PC-9 (cell line): Measurements from ENCODE around the gene TAF4. TPM values are rescaled to one million over a fixed set of nuclear protein-coding genes. Genes with fewer than 3 reads are reported as not detected.

Experiments
- BruUV-seq: library from RNA; stranded (reverse); fragments of 400-500 nt; replicated peaks from 2 replicates; lab custom pipeline; 2021; lab: Mats Ljungman, UMichigan
- CTCF ChIA-PET: fragments of 300-600 bp; sonication (Branson Sonifier 250); formaldehyde crosslinking; loops from one replicate; lab custom pipeline; 2022; ENCODE audit warnings: antibody characterized with exemption; lab: Charles Lee
- POLR2A ChIA-PET: fragments of 300-600 bp; sonication (Branson Sonifier 250); formaldehyde crosslinking; loops from one replicate; lab custom pipeline; 2022; ENCODE audit warnings: antibody characterized with exemption; ENCODE audit not compliant: unreplicated experiment; lab: Charles Lee
- DNase-seq, 2 experiments: peaks; one replicate each; pipeline versions ENCODE4 v3.0.0 to v3.0.0-alpha.2; 2015 to 2022; ENCODE audit warnings: mixed read lengths in 1 of 2
- H2AFZ ChIP-seq: fragments of 200-600 bp; sonication (generic); 2 replicates; pipeline ENCODE4 v1.8.1; 2017; ENCODE audit warnings: antibody characterized with exemption
- H3F3A ChIP-seq: fragments of 200-600 bp; sonication (generic); 2 replicates; pipeline ENCODE4 v1.8.1; 2017; ENCODE audit warnings: antibody characterized with exemption, mild to moderate bottlenecking, low read depth; ENCODE audit not compliant: insufficient read depth
- H3K27ac ChIP-seq: fragments of 200-600 bp; sonication (generic); 2 replicates; pipeline ENCODE4 v1.6.1; 2016; ENCODE audit warnings: mixed run types
- H3K27me3 ChIP-seq: fragments of 200-600 bp; sonication (generic); 2 replicates; pipeline ENCODE4 v1.6.1; 2016; ENCODE audit warnings: low read depth, mixed run types; ENCODE audit not compliant: insufficient read depth
- H3K36me3 ChIP-seq: fragments of 200-600 bp; sonication (generic); 2 replicates; pipeline ENCODE4 v1.6.1; 2016; ENCODE audit warnings: low read depth, mixed run types
- H3K4me1 ChIP-seq: fragments of 200-600 bp; sonication (generic); replicated peaks from 2 replicates; pipeline ENCODE4 v1.6.1; 2016; ENCODE audit warnings: mixed run types; ENCODE audit not compliant: insufficient read depth
- H3K4me2 ChIP-seq: fragments of 200-600 bp; sonication (generic); 2 replicates; pipeline ENCODE4 v1.6.1; 2017; ENCODE audit warnings: mixed run types
- H3K4me3 ChIP-seq: fragments of 200-600 bp; sonication (generic); 2 replicates; pipeline ENCODE4 v1.6.1; 2016; ENCODE audit warnings: mixed run types
- H3K79me2 ChIP-seq: fragments of 200-600 bp; sonication (generic); 2 replicates; pipeline ENCODE4 v1.6.1; 2017; ENCODE audit warnings: low read depth, mixed run types
- H3K9me2 ChIP-seq: fragments of 200-600 bp; sonication (generic); 2 replicates; pipeline ENCODE4 v1.8.1; 2017; ENCODE audit warnings: mild to moderate bottlenecking; ENCODE audit not compliant: insufficient read depth
- H3K9me3 ChIP-seq: fragments of 200-600 bp; sonication (generic); 2 replicates; pipeline ENCODE4 v1.8.1; 2016; ENCODE audit warnings: low read depth; ENCODE audit not compliant: insufficient read depth
- H4K20me1 ChIP-seq: fragments of 200-600 bp; sonication (generic); 2 replicates; pipeline ENCODE4 v1.8.1; 2017; ENCODE audit not compliant: insufficient read depth
- CTCF ChIP-seq: fragments of 200-600 bp; sonication (generic); conservative IDR thresholded peaks from 2 replicates; pipeline ENCODE4 v1.6.1; 2017; ENCODE audit warnings: mixed run types, antibody characterized with exemption, mild to moderate bottlenecking, moderate library complexity
- EZH2 ChIP-seq: fragments of 200-600 bp; sonication (generic); IDR thresholded peaks from 2 replicates; pipeline ENCODE4 v1.8.0; 2017; ENCODE audit warnings: antibody characterized with exemption, low read depth
- intact Hi-C: fragments of 100-400 bp; cut with micrococcal nuclease; formaldehyde crosslinking; loops from one replicate; pipeline ENCODE4 v1.10.0; 2022; ENCODE audit not compliant: unreplicated experiment
- total RNA-seq: library from RNA; stranded (reverse); gene quantifications from 2 replicates; pipeline ENCODE4 v1.2.3, GENCODE V29; 2021

TAF4 gene
- total RNA-seq, 1 experiment from 2014 or later, result 32.5 TPM

- Histone ChIP-seq H3K4me2 (no peak overlapping the region), H3K4me1 (no peaks in the 10 kb centered on the region), H3F3A (0 out of 2 replicates have a peak, but pooled peaks cover 8% of the 10 kb centered on the region), H3K79me2 (no peaks in the 10 kb centered on the region), H3K4me3 (no peak overlapping the region), H3K27ac (no peak overlapping the region), H3K36me3 (peaks cover 23% of the 10 kb centered on the region; the same call in 1 of the 2 replicates), H3K9me3 (no peaks in the 10 kb centered on the region), H2AFZ (no peak overlapping the region), H3K9me2 (no peaks in the 10 kb centered on the region), H3K27me3 (no peaks in the 10 kb centered on the region), H4K20me1 (0 out of 2 replicates have a peak, but pooled peaks cover 3% of the 10 kb centered on the region)
- no TSS peak for BruUV-seq
- TF ChIP-seq EZH2 (no peak), CTCF (no peak)
- POLR2A ChIA-PET, result no interaction called here
- CTCF ChIA-PET, result no interaction called here
- no peak for DNase-seq
- intact Hi-C loops, result no loop called here
Measured at GRCh38 chr20:61991476-61991875, 74.2 kb downstream of the TAF4 start.

GRCh38 chr20:61990484-61990883 lies 75.2 kb downstream of the TAF4 start:
- Histone ChIP-seq H4K20me1 (0 out of 2 replicates have a peak, but pooled peaks cover 4% of the 10 kb centered on the region), H3F3A (0 out of 2 replicates have a peak, but pooled peaks cover 9% of the 10 kb centered on the region), H3K9me3 (no peaks in the 10 kb centered on the region), H3K27ac (no peak overlapping the region), H3K36me3 (peaks cover 23% of the 10 kb centered on the region; the same call in 1 of the 2 replicates), H3K4me1 (no peaks in the 10 kb centered on the region), H3K4me3 (no peak overlapping the region), H3K27me3 (no peaks in the 10 kb centered on the region), H3K79me2 (no peaks in the 10 kb centered on the region), H3K4me2 (no peak overlapping the region), H2AFZ (no peak overlapping the region), H3K9me2 (no peaks in the 10 kb centered on the region)
- BruUV-seq, result no TSS peak
- no peak for DNase-seq
- ChIA-PET POLR2A (no interaction called here), CTCF (no interaction called here)
- intact Hi-C loops, result no loop called here
- no peak for TF ChIP-seq EZH2
- no peak for TF ChIP-seq CTCF

- Histone ChIP-seq H2AFZ (no peak overlapping the region), H3K4me1 (no peaks in the 10 kb centered on the region), H3K9me3 (no peaks in the 10 kb centered on the region), H3K9me2 (no peaks in the 10 kb centered on the region), H3K36me3 (peaks cover 19% of the 10 kb centered on the region; the same call in 1 of the 2 replicates), H3K4me2 (no peak overlapping the region), H3K4me3 (no peak overlapping the region), H3F3A (0 out of 2 replicates have a peak, but pooled peaks cover 9% of the 10 kb centered on the region), H4K20me1 (0 out of 2 replicates have a peak, but pooled peaks cover 4% of the 10 kb centered on the region), H3K79me2 (no peaks in the 10 kb centered on the region), H3K27ac (no peak overlapping the region), H3K27me3 (no peaks in the 10 kb centered on the region)
- BruUV-seq, result no TSS peak
- ChIA-PET POLR2A (no interaction called here), CTCF (no interaction called here)
- intact Hi-C loops, result no loop called here
- no peak for TF ChIP-seq EZH2
- no peak for TF ChIP-seq CTCF
- no peak for DNase-seq
Measured at GRCh38 chr20:61989741-61990140, 75.9 kb downstream of the TAF4 start.
